ENCODE measurements around the gene GPC5. TPM values are rescaled to one million over a fixed set of nuclear protein-coding genes. Genes with fewer than 3 reads are reported as not detected.

GPC5 gene
- total RNA-seq, 1 experiment from 2014 or later = 0.26 TPM

- Histone ChIP-seq H3K4me1 (ENCODE audit: control insufficient read depth, insufficient read depth, low read length) (no peaks in the 10 kb centered on the region), H3K36me3 (ENCODE audit: control insufficient read depth, insufficient read depth, low read length) (no peaks in the 10 kb centered on the region), H3K27ac (ENCODE audit: low read length) (no peak overlapping the region), H3K4me3 (ENCODE audit: low read depth in 2 of 2, low read length in 2 of 2) (no peak overlapping the region), H3K9me3 (ENCODE audit: control insufficient read depth, insufficient read depth, low read depth, low read length) (no peaks in the 10 kb centered on the region), H3K27me3 (ENCODE audit: control insufficient read depth, insufficient read depth, low read length) (no peaks in the 10 kb centered on the region)
- TF ChIP-seq CTCF (IDR thresholded peaks at IDR 0.05) (no peak), REST (IDR thresholded peaks at IDR 0.05; ENCODE audit: insufficient read depth in 1 of 2, low read depth in 2 of 2, low read length in 1 of 2) (no peak), SIN3A (IDR thresholded peaks at IDR 0.05; ENCODE audit: borderline replicate concordance, insufficient read depth, low read depth, low read length) (no peak), POLR2AphosphoS5 (IDR thresholded peaks at IDR 0.05; ENCODE audit: low read depth, low read length) (no peak), TCF7L2 (IDR thresholded peaks at IDR 0.05; ENCODE audit: low read depth, low read length) (no peak)
- intact Hi-C loops (cut with micrococcal nuclease; ENCODE audit: unreplicated experiment) = no loop called here
- BruUV-seq (replicated peaks) = no TSS peak
- DNase-seq (ENCODE audit: low read depth, low spot score) (no peak), ATAC-seq (no peak)
- in situ Hi-C loops (cut with HindIII; ENCODE audit: low pct_unique_long_range_greater_than_20kb, low sequenced_read_pairs) = no loop called here
- ChIA-PET CTCF (no interaction called here), POLR2A (no interaction called here)
These were observed 118.4 kb downstream of the GPC5 start for GRCh38 chr13:91516799-91517198.

- POLR2A ChIA-PET = no interaction called here
- no peak for DNase-seq (ENCODE audit: low read depth, low spot score)
- no peaks in the 10 kb centered on the region for H3K9me3 ChIP-seq (ENCODE audit: control insufficient read depth, insufficient read depth, low read depth, low read length)
- no peaks in the 10 kb centered on the region for H3K27me3 ChIP-seq (ENCODE audit: control insufficient read depth, insufficient read depth, low read length)
- H3K4me3 ChIP-seq (ENCODE audit: low read depth in 2 of 2, low read length in 2 of 2) = no peak overlapping the region
- no peaks in the 10 kb centered on the region for H3K4me1 ChIP-seq (ENCODE audit: control insufficient read depth, insufficient read depth, low read length)
- CTCF ChIA-PET = no interaction called here
- in situ Hi-C loops (cut with HindIII; ENCODE audit: low pct_unique_long_range_greater_than_20kb, low sequenced_read_pairs) = no loop called here
- ATAC-seq = no peak
- no TSS peak for BruUV-seq (replicated peaks)
- TF ChIP-seq CTCF (IDR thresholded peaks at IDR 0.05) = no peak
- no peak for TF ChIP-seq SIN3A (IDR thresholded peaks at IDR 0.05; ENCODE audit: borderline replicate concordance, insufficient read depth, low read depth, low read length)
- no peak for TF ChIP-seq POLR2AphosphoS5 (IDR thresholded peaks at IDR 0.05; ENCODE audit: low read depth, low read length)
- no peak for TF ChIP-seq TCF7L2 (IDR thresholded peaks at IDR 0.05; ENCODE audit: low read depth, low read length)
- no peak for TF ChIP-seq REST (IDR thresholded peaks at IDR 0.05; ENCODE audit: insufficient read depth in 1 of 2, low read depth in 2 of 2, low read length in 1 of 2)
- no peaks in the 10 kb centered on the region for H3K36me3 ChIP-seq (ENCODE audit: control insufficient read depth, insufficient read depth, low read length)
- intact Hi-C loops (cut with micrococcal nuclease; ENCODE audit: unreplicated experiment) = no loop called here
- no peak overlapping the region for H3K27ac ChIP-seq (ENCODE audit: low read length)
These were observed 122.5 kb downstream of the GPC5 start for GRCh38 chr13:91520952-91521351.
